ENCODE data around the gene SPATC1L.

The SPATC1L gene

GRCh38 chr21:46156678-46157077 lies 27.6 kb downstream of the SPATC1L start:
- no peak overlapping the region for H3K4me3 ChIP-seq (ENCODE audit: low read length)
- no peak for DNase-seq (ENCODE audit: low read depth)
- no peak for TF ChIP-seq CTCF (IDR thresholded peaks at IDR 0.05; ENCODE audit: insufficient read depth, low read depth, low read length, missing control alignments)

GRCh38 chr21:46156378-46156645 lies 27.9 kb downstream of the SPATC1L start:
- TF ChIP-seq CTCF (IDR thresholded peaks at IDR 0.05; ENCODE audit: insufficient read depth, low read depth, low read length, missing control alignments), result no peak
- H3K4me3 ChIP-seq (ENCODE audit: low read length), result no peak overlapping the region
- no peak for DNase-seq (ENCODE audit: low read depth)

- no peak for DNase-seq (ENCODE audit: low read depth)
- no peak within 1 kb of the TSS for H3K4me3 ChIP-seq (ENCODE audit: low read length)
- TF ChIP-seq CTCF (IDR thresholded peaks at IDR 0.05; ENCODE audit: insufficient read depth, low read depth, low read length, missing control alignments), result no peak
Observed at GRCh38 chr21:46155514-46156377, 28.5 kb downstream of the SPATC1L start, which contains the start of gene FTCD. FTCD (minus strand) TSS chr21:46155579; CDS start chr21:46155523, 56 bp downstream.

- no peak for TF ChIP-seq CTCF (IDR thresholded peaks at IDR 0.05; ENCODE audit: insufficient read depth, low read depth, low read length, missing control alignments)
- H3K4me3 ChIP-seq (ENCODE audit: low read length), result no peak overlapping the region
- no peak for DNase-seq (ENCODE audit: low read depth)
Observed at GRCh38 chr21:46154955-46155513, 29.2 kb downstream of the SPATC1L start.

- DNase-seq (ENCODE audit: low read depth), result no peak
- TF ChIP-seq CTCF (IDR thresholded peaks at IDR 0.05; ENCODE audit: insufficient read depth, low read depth, low read length, missing control alignments), result no peak
- H3K4me3 ChIP-seq (ENCODE audit: low read length), result no peak overlapping the region
Observed at GRCh38 chr21:46154155-46154954, 29.9 kb downstream of the SPATC1L start.

GRCh38 chr21:46153247-46154154 lies 30.8 kb downstream of the SPATC1L start:
- H3K4me3 ChIP-seq (ENCODE audit: low read length), result peak overlapping the region; percentile 24
- peak; percentile 13 for DNase-seq (ENCODE audit: low read depth)
- peak; percentile 75 for TF ChIP-seq CTCF (IDR thresholded peaks at IDR 0.05; ENCODE audit: insufficient read depth, low read depth, low read length, missing control alignments)

Data from epithelial cell of esophagus (primary cell).